Heart left ventricle (tissue), 13 donors: ENCODE data around the gene RLN3.

Experiments
- CTCF ChIP-seq, 12 donors: fragments of 200-600 bp; sonication (generic) in 4 of 12; IDR thresholded peaks; one replicate each; pipeline versions ENCODE4 v1.5.0 to v1.8.0; 2018 to 2022; ENCODE audit warnings: antibody characterized with exemption in 12 of 12, mild to moderate bottlenecking in 5 of 12
- POLR2A ChIP-seq, 2 donors: fragments of 450-650 bp; IDR thresholded peaks; one replicate each; pipeline ENCODE4 v1.6.1; 2017; ENCODE audit warnings: antibody characterized with exemption in 2 of 2, mild to moderate bottlenecking in 2 of 2, moderate library complexity in 2 of 2
- donor health status: ischemic (EF 13 %, LVEDD 7.1; RV severe dilation, severe dysfunction).
- donor health status: DM: no; HTN: yes; CAD: no.
- donor health status: DM: no; HTN: no; CAD: no.
- donor health status: ischemic (EF 25% LVEDD 6.9; RV normal size, moderate dysfunction).
- donor health status: ischemic (EF 25% LVEDD 5.7; RV mildly dilated, moderate dysfunction).
- donor health status: ischemic (EF 35%, LVEDD 5.7; RV mildly dilated, moderate dysfunction).
- donor health status: nonischemic (EF 11% LVEDD 7.7; RV severe dilation, severe dysfunction).
- donor health status: DM: yes; HTN: yes; CAD: no.
- donor health status: PGD.
- donor health status: ischemic (EF 29% LVEDD 5.4; RV normal size, mild dysfunction).
- donor health status: nonischemic (EF 23%, LVEDD 6.1; RV moderate dilation, normal function).

GRCh38 chr19:14055396-14055795 lies 27.4 kb downstream of the RLN3 start:
- TF ChIP-seq CTCF (IDR thresholded peaks at IDR 0.05) (no peak), POLR2A (IDR thresholded peaks at IDR 0.05) (no peak)
